KMS-11 (cell line): ENCODE measurements around the gene TSHZ1.
"Not testable (repeated sequence)": the region's sequence is repeated elsewhere in the genome, so short reads cannot be mapped to it uniquely, and the experiment has no call there.

Experiments used
- H2AFZ ChIP-seq: fragments of 200-600 bp; sonication (generic); 2 replicates; pipeline ENCODE4 v1.6.1; 2016; ENCODE audit warnings: antibody characterized with exemption, mixed run types, low read depth
- H3K27ac ChIP-seq: fragments of 200-600 bp; sonication (generic); 2 replicates; pipeline ENCODE4 v1.6.1; 2016; ENCODE audit warnings: mild to moderate bottlenecking, mixed run types
- H3K27me3 ChIP-seq: fragments of 200-600 bp; sonication (generic); 2 replicates; pipeline ENCODE4 v1.6.1; 2017; ENCODE audit warnings: mild to moderate bottlenecking, low read depth, mixed run types, moderate library complexity; ENCODE audit not compliant: insufficient read depth
- H3K36me3 ChIP-seq: fragments of 200-600 bp; sonication (generic); 2 replicates; pipeline ENCODE4 v1.6.1; 2017; ENCODE audit warnings: mild to moderate bottlenecking, mixed run types; ENCODE audit not compliant: insufficient read depth
- H3K4me1 ChIP-seq: fragments of 200-600 bp; sonication (generic); 2 replicates; pipeline ENCODE4 v1.6.1; 2016; ENCODE audit warnings: mild to moderate bottlenecking, low read depth, mixed run types; ENCODE audit not compliant: poor library complexity, severe bottlenecking
- H3K4me2 ChIP-seq: fragments of 200-600 bp; sonication (generic); 2 replicates; pipeline ENCODE4 v1.7.0; 2016; ENCODE audit warnings: mild to moderate bottlenecking, mixed run types
- H3K4me3 ChIP-seq: fragments of 200-600 bp; sonication (generic); IDR thresholded peaks from 2 replicates; pipeline ENCODE4 v1.6.1; 2017; ENCODE audit warnings: low read depth, low read length, mixed read lengths; ENCODE audit not compliant: insufficient read depth
- H3K79me2 ChIP-seq: fragments of 200-600 bp; sonication (generic); 2 replicates; pipeline ENCODE4 v1.6.1; 2016; ENCODE audit warnings: low read depth, mixed run types; ENCODE audit not compliant: insufficient read depth
- H3K9ac ChIP-seq: fragments of 200-600 bp; sonication (generic); 2 replicates; pipeline ENCODE4 v1.6.1; 2016; ENCODE audit warnings: mild to moderate bottlenecking, mixed run types
- H4K20me1 ChIP-seq: fragments of 200-600 bp; sonication (generic); 2 replicates; pipeline ENCODE4 v1.6.1; 2016; ENCODE audit warnings: mild to moderate bottlenecking, mixed run types; ENCODE audit not compliant: insufficient read depth
- TF ChIP-seq, protein P1 (sequence below): fragments of 200-600 bp; sonication (generic); conservative IDR thresholded peaks from 2 replicates; pipeline ENCODE4 v1.6.1; 2017; ENCODE audit warnings: low read depth, mild to moderate bottlenecking, antibody characterized with exemption, low read length, moderate library complexity, mixed read lengths

The TSHZ1 gene

GRCh38 chr18:75322206-75322605, 111.6 kb downstream of the TSHZ1 start:
- Histone ChIP-seq H4K20me1 (no peaks in the 10 kb centered on the region), H3K4me2 (no peak overlapping the region), H3K27me3 (no peaks in the 10 kb centered on the region), H3K79me2 (no peaks in the 10 kb centered on the region), H3K27ac (no peak overlapping the region), H2AFZ (no peak overlapping the region), H3K9ac (no peak overlapping the region), H3K36me3 (no peaks in the 10 kb centered on the region), H3K4me3 (no peak overlapping the region), H3K4me1 (no peaks in the 10 kb centered on the region)
- TF ChIP-seq, protein P1, sequence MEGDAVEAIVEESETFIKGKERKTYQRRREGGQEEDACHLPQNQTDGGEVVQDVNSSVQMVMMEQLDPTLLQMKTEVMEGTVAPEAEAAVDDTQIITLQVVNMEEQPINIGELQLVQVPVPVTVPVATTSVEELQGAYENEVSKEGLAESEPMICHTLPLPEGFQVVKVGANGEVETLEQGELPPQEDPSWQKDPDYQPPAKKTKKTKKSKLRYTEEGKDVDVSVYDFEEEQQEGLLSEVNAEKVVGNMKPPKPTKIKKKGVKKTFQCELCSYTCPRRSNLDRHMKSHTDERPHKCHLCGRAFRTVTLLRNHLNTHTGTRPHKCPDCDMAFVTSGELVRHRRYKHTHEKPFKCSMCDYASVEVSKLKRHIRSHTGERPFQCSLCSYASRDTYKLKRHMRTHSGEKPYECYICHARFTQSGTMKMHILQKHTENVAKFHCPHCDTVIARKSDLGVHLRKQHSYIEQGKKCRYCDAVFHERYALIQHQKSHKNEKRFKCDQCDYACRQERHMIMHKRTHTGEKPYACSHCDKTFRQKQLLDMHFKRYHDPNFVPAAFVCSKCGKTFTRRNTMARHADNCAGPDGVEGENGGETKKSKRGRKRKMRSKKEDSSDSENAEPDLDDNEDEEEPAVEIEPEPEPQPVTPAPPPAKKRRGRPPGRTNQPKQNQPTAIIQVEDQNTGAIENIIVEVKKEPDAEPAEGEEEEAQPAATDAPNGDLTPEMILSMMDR: no peak

DNA sequence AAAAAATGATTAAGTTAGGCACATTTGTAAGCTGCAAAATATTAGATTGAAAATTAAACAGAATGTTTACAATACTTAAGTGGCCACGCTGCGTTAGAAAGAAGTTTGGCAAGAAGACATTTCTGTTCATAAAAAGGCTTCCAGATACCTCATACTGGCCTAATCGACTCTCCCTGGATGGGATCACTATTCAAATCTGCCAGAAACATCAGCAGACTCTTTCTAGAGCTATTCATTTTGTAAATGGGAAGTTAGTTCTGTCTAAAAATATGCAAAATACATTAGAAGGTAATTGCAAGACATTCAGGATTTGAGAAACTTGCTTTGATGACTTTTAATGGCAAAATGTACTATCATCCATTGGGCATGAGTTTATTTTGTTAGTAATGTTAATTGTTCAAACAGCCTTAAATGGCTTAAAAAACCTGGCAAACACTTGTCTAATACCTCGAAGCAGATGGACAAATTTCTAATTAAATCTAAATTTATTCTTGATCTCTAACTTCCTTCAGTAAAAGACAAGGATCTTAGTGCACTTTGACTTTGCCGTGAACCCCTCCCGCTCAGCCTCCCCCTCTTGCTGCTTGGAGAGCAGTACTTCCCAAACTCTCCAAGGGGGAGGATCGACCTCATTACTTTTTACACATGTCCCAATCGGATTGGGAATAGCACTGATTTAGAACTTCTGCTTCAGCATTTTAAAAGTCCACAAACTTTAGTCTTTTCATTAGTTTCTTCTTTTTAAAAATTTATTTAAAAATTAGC, 113.4 kb downstream of the TSHZ1 start:
- Histone ChIP-seq H3K36me3 (no peaks in the 10 kb centered on the region), H4K20me1 (no peaks in the 10 kb centered on the region), H3K4me3 (no peak overlapping the region), H3K4me1 (no peaks in the 10 kb centered on the region), H3K4me2 (no peak overlapping the region), H3K27ac (no peak overlapping the region), H2AFZ (no peak overlapping the region), H3K79me2 (no peaks in the 10 kb centered on the region), H3K27me3 (no peaks in the 10 kb centered on the region), H3K9ac (no peak overlapping the region)
- TF ChIP-seq, protein P1: no peak

- Histone ChIP-seq H3K4me1 (no peaks in the 10 kb centered on the region), H3K27ac (no peak overlapping the region), H3K4me3 (no peak overlapping the region), H3K27me3 (no peaks in the 10 kb centered on the region), H3K36me3 (no peaks in the 10 kb centered on the region), H3K79me2 (no peaks in the 10 kb centered on the region), H4K20me1 (no peaks in the 10 kb centered on the region), H2AFZ (no peak overlapping the region), H3K9ac (no peak overlapping the region), H3K4me2 (no peak overlapping the region)
- TF ChIP-seq, protein P1: no peak
Measured at GRCh38 chr18:75324686-75325257, 114.2 kb downstream of the TSHZ1 start.

GRCh38 chr18:75329753-75330152, 119.2 kb downstream of the TSHZ1 start:
- H3K4me1 ChIP-seq, H3K9ac ChIP-seq, H3K27ac ChIP-seq, H4K20me1 ChIP-seq, H3K36me3 ChIP-seq, H2AFZ ChIP-seq, H3K79me2 ChIP-seq, H3K27me3 ChIP-seq, H3K4me2 ChIP-seq, H3K4me3 ChIP-seq: not testable (repeated sequence)

DNA sequence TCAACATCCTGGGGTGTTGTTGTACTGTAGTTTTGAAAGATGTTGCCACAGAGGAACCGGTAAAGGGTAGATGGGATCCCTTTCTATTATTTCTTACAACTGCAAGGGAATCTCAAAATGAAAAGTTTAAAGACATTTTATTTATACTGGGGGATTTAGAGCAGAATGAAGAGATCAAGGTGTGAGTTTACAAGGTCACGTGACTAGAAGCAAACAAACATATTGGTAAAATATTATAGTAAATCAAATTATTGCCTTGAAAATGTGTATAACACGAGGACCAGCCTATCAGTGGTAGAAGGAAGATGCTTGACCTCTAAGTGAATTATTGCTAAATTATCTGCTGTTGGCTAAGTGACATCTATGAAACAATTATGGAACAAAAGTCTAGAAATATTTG, 119.7 kb downstream of the TSHZ1 start:
- Histone ChIP-seq H4K20me1 (no peaks in the 10 kb centered on the region), H3K79me2 (no peaks in the 10 kb centered on the region), H3K27me3 (no peaks in the 10 kb centered on the region), H2AFZ (no peak overlapping the region), H3K36me3 (no peaks in the 10 kb centered on the region), H3K4me2 (no peak overlapping the region), H3K27ac (no peak overlapping the region), H3K4me1 (no peaks in the 10 kb centered on the region), H3K4me3 (no peak overlapping the region), H3K9ac (no peak overlapping the region)
- TF ChIP-seq, protein P1: no peak
